ENCODE data around the gene WWP2.

- no peak for TF ChIP-seq CTCF (IDR thresholded peaks at IDR 0.05)
- no peak for TF ChIP-seq EZH2phosphoT487 (IDR thresholded peaks at IDR 0.05)
Observed at GRCh38 chr16:69725480-69726312, 36.4 kb upstream of the WWP2 start.
